ENCODE data around the gene WNT7B. TPM values are rescaled to one million over a fixed set of nuclear protein-coding genes. Genes with fewer than 3 reads are reported as not detected.

Gene WNT7B
- total RNA-seq (2014; rRNA removed; shearing (Covaris generic)): 17.3 and 21.3 TPM in 2 replicates

- DNase-seq (ENCODE audit: low read depth): no peak
Observed at GRCh38 chr22:45977003-45977411, at the start of gene WNT7B. WNT7B (minus strand) TSS chr22:45977162; CDS start chr22:45976754, 408 bp downstream.

- DNase-seq (ENCODE audit: low read depth): no peak
Observed at GRCh38 chr22:46025973-46026898, 49.3 kb upstream of the WNT7B start.

GRCh38 chr22:46025225-46025972 lies 48.4 kb upstream of the WNT7B start:
- DNase-seq (ENCODE audit: low read depth): no peak

- DNase-seq (ENCODE audit: low read depth): no peak
Observed at GRCh38 chr22:46024136-46024840, 47.3 kb upstream of the WNT7B start.

DNA sequence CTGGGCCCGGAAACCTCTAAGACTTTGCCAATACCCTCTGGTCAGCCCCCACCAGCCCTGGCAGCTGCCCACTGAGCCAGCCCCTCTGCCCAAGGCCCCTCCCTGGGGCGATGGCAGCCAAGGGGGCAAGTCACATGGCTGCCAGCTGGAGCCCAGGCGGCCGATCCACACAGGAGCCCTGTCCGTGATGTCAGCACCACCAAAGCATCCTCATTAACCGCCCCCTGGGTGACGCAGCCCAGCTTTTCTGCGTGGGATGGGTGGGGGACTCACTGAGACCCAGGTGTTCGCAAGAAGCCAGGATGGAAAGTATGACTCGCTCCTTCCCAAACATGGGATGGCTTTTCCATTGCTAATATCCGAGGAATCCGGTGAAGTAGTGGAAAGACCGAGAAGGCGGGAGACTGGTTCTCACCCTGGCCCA lies 46.6 kb upstream of the WNT7B start:
- peak; percentile 67 for DNase-seq (ENCODE audit: low read depth)

DNA sequence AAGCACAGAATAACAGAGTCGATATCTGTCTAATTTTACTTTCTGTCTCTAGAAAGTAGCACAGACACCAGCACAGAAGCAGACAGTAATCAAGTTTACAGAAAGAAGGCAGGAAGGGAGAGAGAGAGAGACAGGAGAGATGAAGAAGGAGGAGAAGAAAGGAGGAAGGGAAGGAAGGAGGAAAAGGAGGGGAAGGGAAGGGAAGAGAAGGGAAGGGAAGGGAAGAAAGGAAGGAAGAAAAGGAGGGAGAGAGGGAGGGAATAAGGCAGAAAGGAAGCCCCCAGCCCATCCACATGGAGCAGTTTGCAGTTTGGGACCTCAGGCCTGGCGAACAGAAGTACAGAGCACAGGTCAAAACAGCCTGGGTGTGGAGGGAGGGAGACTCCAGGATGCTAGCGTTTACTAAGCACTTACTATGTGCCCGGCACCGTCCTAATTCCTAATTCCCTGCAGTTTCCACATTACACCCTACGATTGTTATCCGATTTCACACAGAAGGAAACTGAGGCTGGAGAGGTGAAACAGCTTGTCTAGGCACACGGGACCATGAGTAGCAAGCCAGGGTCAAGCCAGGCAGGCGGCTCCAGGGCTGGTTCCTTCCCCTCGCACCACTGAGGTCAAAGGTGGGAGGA lies 46.0 kb upstream of the WNT7B start:
- no peak for DNase-seq (ENCODE audit: low read depth)

- no peak for DNase-seq (ENCODE audit: low read depth)
Observed at GRCh38 chr22:46021577-46021976, 44.6 kb upstream of the WNT7B start.

DNA sequence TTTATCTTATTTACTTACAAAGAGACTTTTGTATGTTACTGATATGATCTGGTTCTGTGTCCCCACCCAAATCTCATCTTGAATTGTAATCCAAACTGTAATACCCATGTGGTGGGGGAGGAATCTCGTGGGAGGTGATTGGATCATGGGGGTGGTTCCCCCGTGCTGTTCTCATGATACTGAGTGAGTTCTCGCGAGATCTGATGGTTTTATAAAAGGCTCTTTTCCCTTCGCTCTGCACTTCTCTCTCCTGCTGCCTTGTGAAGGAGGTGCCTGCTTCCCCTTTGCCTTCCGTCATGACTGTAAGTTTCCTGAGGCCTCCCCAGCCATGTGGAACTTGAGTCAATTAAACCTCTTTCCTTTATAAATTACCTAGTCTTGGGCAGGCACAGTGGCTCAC lies 42.4 kb upstream of the WNT7B start:
- no peak for DNase-seq (ENCODE audit: low read depth)

GRCh38 chr22:46018859-46019258 lies 41.9 kb upstream of the WNT7B start:
- DNase-seq (ENCODE audit: low read depth): no peak

- DNase-seq (ENCODE audit: low read depth): no peak
Observed at GRCh38 chr22:46017166-46017565, 40.2 kb upstream of the WNT7B start.

DNA sequence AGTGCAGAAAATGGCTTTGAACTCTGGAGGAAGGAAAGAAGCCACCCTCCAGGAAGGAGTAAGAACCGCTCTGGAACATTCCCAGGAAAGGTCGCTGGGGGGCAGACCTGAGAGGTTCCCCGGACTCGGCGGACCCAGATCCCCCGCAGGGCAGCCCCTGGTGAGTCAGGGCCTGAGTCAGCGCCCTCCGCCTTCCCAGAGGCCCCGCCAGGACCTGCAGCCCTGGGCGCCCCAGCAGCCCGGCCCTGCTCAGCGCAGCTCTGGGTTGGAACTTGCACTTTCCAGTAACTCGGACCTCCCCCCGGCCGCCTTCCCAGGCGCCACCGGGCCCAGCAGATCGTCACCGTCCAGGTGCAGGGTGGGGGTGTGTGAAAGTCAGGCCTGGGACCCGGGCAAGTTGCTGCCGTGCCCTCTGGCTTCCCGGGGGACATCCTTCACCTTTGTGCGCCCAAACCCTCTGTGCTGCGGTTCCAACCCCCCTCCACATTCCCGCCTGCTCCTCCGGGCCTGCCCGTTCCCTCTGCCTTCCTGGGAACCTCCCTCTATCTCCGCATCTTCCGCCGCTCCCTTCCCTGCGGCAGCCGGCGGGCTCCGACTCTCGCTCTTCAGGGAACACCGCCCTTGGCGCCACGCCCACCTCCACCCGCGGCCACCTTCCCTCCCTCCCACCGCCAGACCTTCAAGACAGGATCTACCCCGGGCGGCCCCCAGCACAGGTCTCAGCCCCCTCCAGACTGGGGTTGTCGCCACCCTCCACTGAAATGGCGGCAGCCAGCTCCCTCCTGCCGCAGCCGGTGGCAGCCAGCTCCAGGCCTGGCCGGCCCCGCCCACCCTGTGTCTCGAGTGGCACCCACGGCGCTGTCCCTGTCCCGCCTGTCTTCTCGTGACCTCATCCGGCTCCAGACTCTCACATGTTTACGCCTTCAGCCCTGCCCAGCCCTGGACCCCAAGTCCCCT lies 36.8 kb upstream of the WNT7B start:
- peak; percentile 96 for DNase-seq (ENCODE audit: low read depth)

DNA sequence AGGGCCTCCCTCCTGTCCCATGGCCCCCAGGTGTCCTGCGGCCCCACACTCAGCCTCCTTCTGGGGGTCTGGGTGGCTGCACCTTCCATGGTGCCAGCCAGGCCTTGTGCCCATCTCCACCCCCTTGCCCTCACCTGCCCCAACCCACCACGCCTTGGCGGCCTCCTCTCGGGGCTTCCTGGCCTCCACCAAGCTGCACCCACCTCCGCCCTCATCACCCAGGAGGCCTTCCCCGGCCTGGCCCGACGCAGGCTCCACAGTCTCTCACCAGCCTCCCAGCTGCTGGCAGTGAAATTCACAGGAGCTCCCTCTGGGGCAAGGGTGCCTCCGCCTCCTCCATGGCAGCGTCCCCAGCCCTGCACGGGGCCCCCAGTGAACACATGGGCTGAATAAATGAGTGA lies 35.9 kb upstream of the WNT7B start:
- DNase-seq (ENCODE audit: low read depth): no peak

DNA sequence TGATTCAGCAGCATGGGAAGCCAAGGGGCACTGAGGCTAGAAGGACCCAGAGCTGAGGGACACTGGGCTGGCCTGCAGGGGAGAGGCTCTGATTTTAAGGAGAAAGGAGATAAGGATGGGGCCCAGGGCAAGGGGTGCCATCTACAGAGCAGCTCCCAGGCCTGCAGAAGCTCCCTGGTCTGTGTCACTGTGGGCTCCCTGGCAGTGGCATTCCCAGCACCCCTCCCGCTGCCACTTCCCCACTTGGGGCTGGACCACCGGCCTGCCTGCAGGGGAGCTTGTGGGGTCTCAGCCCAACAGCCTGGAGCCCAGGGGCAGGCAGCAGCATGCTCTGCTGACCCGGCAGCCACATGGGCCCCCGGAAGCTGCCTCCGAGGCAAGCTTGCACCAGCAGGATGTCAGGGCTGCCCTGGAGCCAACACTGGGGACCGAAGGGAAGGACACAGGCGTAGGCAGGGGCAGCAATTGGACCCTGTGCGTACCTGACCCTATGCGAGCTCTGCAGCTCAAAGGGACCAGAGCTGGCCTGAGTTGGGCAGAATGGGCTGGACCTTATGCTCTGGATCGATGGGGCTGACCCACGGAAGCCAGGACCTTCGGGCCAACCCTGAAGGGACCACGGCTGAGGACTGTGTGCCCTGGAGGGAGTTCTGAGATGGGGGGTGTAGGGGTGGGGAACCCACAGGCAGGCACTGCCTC lies 35.4 kb upstream of the WNT7B start:
- DNase-seq (ENCODE audit: low read depth): no peak

GRCh38 chr22:46011627-46012181 lies 34.7 kb upstream of the WNT7B start:
- no peak for DNase-seq (ENCODE audit: low read depth)

- no peak for DNase-seq (ENCODE audit: low read depth)
Observed at GRCh38 chr22:46010951-46011626, 34.1 kb upstream of the WNT7B start.

DNA sequence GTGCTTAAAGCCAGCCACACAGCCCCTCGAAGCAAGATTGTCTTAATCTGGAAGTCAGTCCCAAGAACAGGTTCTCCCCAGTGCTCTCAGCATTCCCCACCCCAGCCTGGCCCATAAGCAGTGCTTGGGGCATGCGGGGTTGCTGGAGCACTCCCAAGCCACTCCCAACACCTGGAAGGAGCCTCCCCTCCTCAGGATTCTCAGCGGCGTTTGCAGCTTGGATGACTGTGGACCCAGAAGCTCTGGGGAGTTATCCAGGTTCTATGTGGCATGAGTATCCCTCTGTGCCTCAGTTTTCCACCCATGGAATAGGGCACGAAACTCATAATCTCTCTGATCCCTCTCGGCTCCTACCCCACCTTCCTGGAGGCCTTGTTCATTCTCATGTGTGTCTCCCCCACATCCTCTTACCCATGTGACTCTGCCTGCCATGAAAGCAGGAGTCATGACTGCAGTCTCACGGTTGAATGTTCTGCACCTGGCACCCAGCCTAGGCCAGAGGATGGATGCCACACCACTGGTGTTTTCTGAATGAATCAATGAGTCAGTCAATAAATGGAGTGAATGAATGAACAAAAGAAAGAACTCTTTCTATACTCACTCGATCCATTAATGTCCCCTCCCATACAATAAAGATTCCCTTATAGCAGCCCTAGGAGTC lies 33.4 kb upstream of the WNT7B start:
- peak; percentile 72 for DNase-seq (ENCODE audit: low read depth)

DNA sequence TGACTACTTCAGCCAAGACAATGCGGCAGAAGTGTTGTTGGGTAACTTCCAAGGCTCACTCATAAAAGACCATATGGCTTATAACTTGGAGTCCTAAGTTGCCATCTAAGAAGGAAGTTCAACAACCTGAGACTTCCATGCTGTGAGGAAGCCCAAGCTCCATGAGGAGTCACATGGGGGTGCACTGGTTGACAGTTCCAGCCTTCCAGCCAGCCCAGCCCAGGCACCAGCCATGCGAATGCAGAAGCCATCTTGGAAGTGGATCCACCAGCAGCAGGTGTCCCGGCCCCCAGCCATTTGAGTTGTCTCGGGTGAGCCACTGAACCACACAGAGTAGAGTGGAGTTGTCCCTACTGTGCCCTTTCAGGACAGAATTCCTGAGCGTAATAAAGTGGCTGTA lies 32.8 kb upstream of the WNT7B start:
- no peak for DNase-seq (ENCODE audit: low read depth)

GRCh38 chr22:46008836-46009596 lies 32.1 kb upstream of the WNT7B start:
- no peak for DNase-seq (ENCODE audit: low read depth)
